Testis (tissue), 2 donors: ENCODE data around the gene ISOC2.

Experiments
- CTCF ChIP-seq, 3 experiments: fragments of 450-650 bp in 2 of 3; fragments of 200-600 bp in 1 of 3; sonication (generic) in 1 of 3; IDR thresholded peaks; one replicate each; pipeline ENCODE4 v1.5.1; 2016 to 2019; ENCODE audit warnings: antibody characterized with exemption in 3 of 3, mild to moderate bottlenecking in 2 of 3, moderate library complexity in 1 of 3
- POLR2A ChIP-seq: fragments of 450-650 bp; IDR thresholded peaks from one replicate; pipeline ENCODE4 v1.6.1; 2017; ENCODE audit warnings: antibody characterized with exemption, mild to moderate bottlenecking, moderate library complexity

DNA sequence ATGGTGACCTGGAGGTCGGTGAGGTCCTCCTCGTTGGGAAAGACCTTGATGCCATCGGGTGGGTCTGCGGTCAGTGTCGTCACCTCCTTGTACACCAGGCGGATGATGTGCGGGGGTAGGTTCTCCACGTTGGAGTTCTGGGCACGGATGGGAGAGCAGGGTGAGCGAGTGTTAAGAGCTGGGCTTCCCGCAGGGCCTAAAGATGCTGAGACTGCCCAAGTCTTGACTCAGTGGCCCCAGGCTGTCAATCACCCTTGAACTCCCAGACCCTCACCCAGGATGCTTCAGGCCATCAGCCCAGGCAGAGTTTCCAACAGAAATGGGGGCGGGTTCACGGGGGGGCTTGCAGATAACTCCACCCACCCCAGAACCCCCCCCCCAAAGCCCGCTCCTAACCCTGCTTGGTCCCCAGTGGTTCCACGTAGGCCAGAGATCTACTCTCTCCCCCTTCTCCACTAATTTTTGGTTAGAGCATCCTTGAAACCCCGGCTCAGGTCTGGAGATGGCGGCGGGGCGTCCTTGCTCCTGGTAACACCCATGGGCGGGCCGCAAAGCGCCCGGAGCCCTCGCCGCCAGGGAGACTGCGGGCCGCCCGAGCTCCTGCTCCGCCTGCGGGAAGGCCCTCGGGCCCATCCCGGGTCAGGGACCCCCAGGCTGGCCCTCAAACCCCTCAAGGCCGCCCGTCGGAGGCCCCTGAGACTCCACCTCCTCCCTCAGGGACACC is 54.5 kb downstream of the ISOC2 start:
- no peak for TF ChIP-seq CTCF (IDR thresholded peaks at IDR 0.05)
- no peak for TF ChIP-seq POLR2A
